Measurements from ENCODE around the gene E2F2. TPM values are rescaled to one million over a fixed set of nuclear protein-coding genes. Genes with fewer than 3 reads are reported as not detected.

The E2F2 gene
- total RNA-seq, 1 experiment from 2014 or later: 46.1 TPM

- peak; percentile 58 for DNase-seq (ENCODE audit: low spot score)
- CTCF ChIA-PET: interaction anchor here (0.6 to 1.2 kb wide), 2 partner anchors 110 to 156 kb away, joined by 4 read pairs; no protein-coding TSS in a partner anchor
- TF ChIP-seq EZH2 (IDR thresholded peaks at IDR 0.05; ENCODE audit: borderline replicate concordance, low read depth, low read length, poor library complexity, severe bottlenecking): no peak
- TF ChIP-seq, protein P1, sequence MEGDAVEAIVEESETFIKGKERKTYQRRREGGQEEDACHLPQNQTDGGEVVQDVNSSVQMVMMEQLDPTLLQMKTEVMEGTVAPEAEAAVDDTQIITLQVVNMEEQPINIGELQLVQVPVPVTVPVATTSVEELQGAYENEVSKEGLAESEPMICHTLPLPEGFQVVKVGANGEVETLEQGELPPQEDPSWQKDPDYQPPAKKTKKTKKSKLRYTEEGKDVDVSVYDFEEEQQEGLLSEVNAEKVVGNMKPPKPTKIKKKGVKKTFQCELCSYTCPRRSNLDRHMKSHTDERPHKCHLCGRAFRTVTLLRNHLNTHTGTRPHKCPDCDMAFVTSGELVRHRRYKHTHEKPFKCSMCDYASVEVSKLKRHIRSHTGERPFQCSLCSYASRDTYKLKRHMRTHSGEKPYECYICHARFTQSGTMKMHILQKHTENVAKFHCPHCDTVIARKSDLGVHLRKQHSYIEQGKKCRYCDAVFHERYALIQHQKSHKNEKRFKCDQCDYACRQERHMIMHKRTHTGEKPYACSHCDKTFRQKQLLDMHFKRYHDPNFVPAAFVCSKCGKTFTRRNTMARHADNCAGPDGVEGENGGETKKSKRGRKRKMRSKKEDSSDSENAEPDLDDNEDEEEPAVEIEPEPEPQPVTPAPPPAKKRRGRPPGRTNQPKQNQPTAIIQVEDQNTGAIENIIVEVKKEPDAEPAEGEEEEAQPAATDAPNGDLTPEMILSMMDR (conservative IDR thresholded peaks at IDR 0.05; ENCODE audit: low read depth, low read length): no peak
- no peaks in the 10 kb centered on the region for H3K27me3 ChIP-seq (replicated peaks; ENCODE audit: insufficient read depth, low read depth, low read length, poor library complexity)
- no peak overlapping the region for H3K4me3 ChIP-seq (ENCODE audit: low read depth, low read length, poor library complexity, severe bottlenecking)
- H3K36me3 ChIP-seq (ENCODE audit: insufficient read depth, low read length, poor library complexity, severe bottlenecking): peaks cover 36% of the 10 kb centered on the region
- BruUV-seq (replicated peaks): no TSS peak
- intact Hi-C loops (cut with micrococcal nuclease; ENCODE audit: unreplicated experiment): no loop called here
- peak overlapping the region; percentile 52 for H3K27ac ChIP-seq (ENCODE audit: low read depth, low read length, poor library complexity, severe bottlenecking)
- POLR2A ChIA-PET (ENCODE audit: low non-redundant PET): interaction anchor here (0.6 kb wide), 1 partner anchor 61 kb away, joined by 3 read pairs; no protein-coding TSS in a partner anchor
- no peaks in the 10 kb centered on the region for H3K9me3 ChIP-seq (ENCODE audit: low read depth, low read length, poor library complexity, severe bottlenecking)
- H3K4me1 ChIP-seq (ENCODE audit: insufficient read depth, low read length, poor library complexity, severe bottlenecking): peaks cover 41% of the 10 kb centered on the region
Observed at GRCh38 chr1:23524716-23525401, 6.2 kb downstream of the E2F2 start.

GRCh38 chr1:23524163-23524562 lies 6.9 kb downstream of the E2F2 start:
- no TSS peak for BruUV-seq (replicated peaks)
- POLR2A ChIA-PET (ENCODE audit: low non-redundant PET): no interaction called here
- Histone ChIP-seq H3K4me1 (ENCODE audit: insufficient read depth, low read length, poor library complexity, severe bottlenecking) (peaks cover 35% of the 10 kb centered on the region), H3K36me3 (ENCODE audit: insufficient read depth, low read length, poor library complexity, severe bottlenecking) (peaks cover 40% of the 10 kb centered on the region), H3K27ac (ENCODE audit: low read depth, low read length, poor library complexity, severe bottlenecking) (peak overlapping the region; percentile 52), H3K27me3 (replicated peaks; ENCODE audit: insufficient read depth, low read depth, low read length, poor library complexity) (no peaks in the 10 kb centered on the region), H3K9me3 (ENCODE audit: low read depth, low read length, poor library complexity, severe bottlenecking) (no peaks in the 10 kb centered on the region), H3K4me3 (ENCODE audit: low read depth, low read length, poor library complexity, severe bottlenecking) (no peak overlapping the region)
- no peak for TF ChIP-seq EZH2 (IDR thresholded peaks at IDR 0.05; ENCODE audit: borderline replicate concordance, low read depth, low read length, poor library complexity, severe bottlenecking)
- TF ChIP-seq, protein P1 (conservative IDR thresholded peaks at IDR 0.05; ENCODE audit: low read depth, low read length): no peak
- intact Hi-C loops (cut with micrococcal nuclease; ENCODE audit: unreplicated experiment): no loop called here
- CTCF ChIA-PET: interaction anchor here (0.6 to 1.2 kb wide), 2 partner anchors 111 to 157 kb away, joined by 4 read pairs; no protein-coding TSS in a partner anchor
- DNase-seq (ENCODE audit: low spot score): no peak

DNA sequence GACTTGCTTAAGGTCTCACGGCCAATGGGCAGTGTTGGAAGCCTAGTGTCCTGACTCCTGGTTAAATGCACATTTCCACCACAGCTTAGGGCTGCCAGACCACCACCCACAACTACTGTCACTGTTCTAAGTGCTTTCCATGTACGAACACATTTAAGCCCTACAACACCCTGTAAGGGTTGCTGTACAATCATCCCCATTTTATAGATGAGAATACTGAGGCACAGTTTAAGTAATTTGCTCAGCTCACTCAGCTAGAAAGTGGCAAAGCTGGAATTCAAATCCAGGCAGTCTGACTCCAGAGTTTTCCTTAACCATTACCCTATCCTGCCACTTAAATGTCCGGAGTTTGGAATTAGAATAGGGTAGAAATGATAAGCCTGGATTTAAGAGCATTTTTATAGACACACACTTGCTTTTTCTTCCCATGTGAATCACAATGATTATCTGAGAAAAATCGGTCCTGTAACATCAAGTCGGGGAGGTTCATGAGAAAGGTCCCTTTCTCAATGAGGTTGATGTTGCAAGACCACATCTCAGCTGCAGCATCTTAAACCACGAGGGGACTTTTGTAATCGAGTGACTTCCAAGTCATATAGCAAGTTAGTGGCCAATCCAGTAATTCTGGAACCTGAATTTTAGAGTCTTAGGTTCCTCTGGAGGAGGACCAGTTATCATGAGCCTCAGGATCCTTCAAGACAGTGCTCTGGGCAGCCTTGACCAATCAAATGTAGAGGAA lies 8.6 kb downstream of the E2F2 start:
- TF ChIP-seq, protein P1 (conservative IDR thresholded peaks at IDR 0.05; ENCODE audit: low read depth, low read length): no peak
- no peak for TF ChIP-seq EZH2 (IDR thresholded peaks at IDR 0.05; ENCODE audit: borderline replicate concordance, low read depth, low read length, poor library complexity, severe bottlenecking)
- no peak for DNase-seq (ENCODE audit: low spot score)
- POLR2A ChIA-PET (ENCODE audit: low non-redundant PET): no interaction called here
- Histone ChIP-seq H3K9me3 (ENCODE audit: low read depth, low read length, poor library complexity, severe bottlenecking) (no peaks in the 10 kb centered on the region), H3K27me3 (replicated peaks; ENCODE audit: insufficient read depth, low read depth, low read length, poor library complexity) (no peaks in the 10 kb centered on the region), H3K36me3 (ENCODE audit: insufficient read depth, low read length, poor library complexity, severe bottlenecking) (peaks cover 54% of the 10 kb centered on the region), H3K4me1 (ENCODE audit: insufficient read depth, low read length, poor library complexity, severe bottlenecking) (peaks cover 26% of the 10 kb centered on the region), H3K4me3 (ENCODE audit: low read depth, low read length, poor library complexity, severe bottlenecking) (no peak overlapping the region), H3K27ac (ENCODE audit: low read depth, low read length, poor library complexity, severe bottlenecking) (no peak overlapping the region)
- intact Hi-C loops (cut with micrococcal nuclease; ENCODE audit: unreplicated experiment): no loop called here
- CTCF ChIA-PET: no interaction called here
- no TSS peak for BruUV-seq (replicated peaks)

Measured in A673 (cell line).